SK-N-SH treated with all-trans-retinoic acid at 6 μM for 48 hours (cell line): Measurements from ENCODE around the gene MOV10L1.

Source experiments
- ARNTL ChIP-seq: fragments of 450-650 bp; formaldehyde crosslinking; IDR thresholded peaks from 2 replicates; pipeline ENCODE4 v1.5.0; 2020; ENCODE audit warnings: low read depth, mild to moderate bottlenecking, moderate library complexity, borderline replicate concordance
- GLIS3 ChIP-seq: fragments of 250-450 bp; sonication (Bioruptor Pico); IDR thresholded peaks from 2 replicates; pipeline ENCODE4 v1.5.0; 2020; ENCODE audit warnings: mild to moderate bottlenecking, moderate library complexity
- ISL1 ChIP-seq: fragments of 250-450 bp; sonication (Bioruptor Pico); IDR thresholded peaks from 2 replicates; pipeline ENCODE4 v2.1.2; 2022; ENCODE audit warnings: mild to moderate bottlenecking, moderate library complexity
- RARB ChIP-seq: fragments of 250-450 bp; sonication (Bioruptor Pico); IDR thresholded peaks from 2 replicates; pipeline ENCODE4 v1.8.0; 2021; ENCODE audit warnings: mild to moderate bottlenecking, moderate library complexity
- SNAI2 ChIP-seq: fragments of 250-450 bp; sonication (Bioruptor Pico); IDR thresholded peaks from 2 replicates; pipeline ENCODE4 v1.5.0; 2020; ENCODE audit warnings: mild to moderate bottlenecking, moderate library complexity
- TCF4 ChIP-seq: fragments of 250-450 bp; sonication (Bioruptor Pico); IDR thresholded peaks from 2 replicates; pipeline ENCODE4 v1.8.0; 2021; ENCODE audit warnings: mild to moderate bottlenecking, moderate library complexity, borderline replicate concordance
- ZFP3 ChIP-seq: fragments of 250-450 bp; sonication (Bioruptor Pico); IDR thresholded peaks from 2 replicates; pipeline ENCODE4 v1.5.0; 2020; ENCODE audit warnings: mild to moderate bottlenecking, moderate library complexity
- ZFP30 ChIP-seq: fragments of 450-650 bp; formaldehyde crosslinking; IDR thresholded peaks from 2 replicates; pipeline ENCODE4 v1.5.0; 2022; ENCODE audit warnings: mild to moderate bottlenecking, moderate library complexity
- ZNF70 ChIP-seq: fragments of 450-650 bp; formaldehyde crosslinking; IDR thresholded peaks from 2 replicates; pipeline ENCODE4 v1.5.0; 2020; ENCODE audit warnings: mild to moderate bottlenecking, moderate library complexity
- ZNF8 ChIP-seq: fragments of 450-650 bp; formaldehyde crosslinking; IDR thresholded peaks from 2 replicates; pipeline ENCODE4 v1.5.0; 2020; ENCODE audit warnings: mild to moderate bottlenecking, moderate library complexity
- TF ChIP-seq, protein P1 (sequence below): fragments of 250-450 bp; sonication (Bioruptor Pico); IDR thresholded peaks from 2 replicates; pipeline ENCODE4 v1.5.1; 2020; ENCODE audit warnings: low read depth, mild to moderate bottlenecking, moderate library complexity
- TF ChIP-seq, protein P2 (sequence below): fragments of 250-450 bp; sonication (Bioruptor Pico); IDR thresholded peaks from 2 replicates; pipeline ENCODE4 v1.8.0; 2020; ENCODE audit warnings: mild to moderate bottlenecking, moderate library complexity, borderline replicate concordance

- TF ChIP-seq SNAI2 (CRISPR knock-in tag) (no peak), ZFP30 (CRISPR knock-in tag) (no peak), GLIS3 (CRISPR knock-in tag) (no peak), RARB (no peak), ZFP3 (CRISPR knock-in tag) (no peak), ZNF8 (CRISPR knock-in tag) (no peak), ISL1 (no peak), ARNTL (no peak), TCF4 (no peak), ZNF70 (no peak)
- TF ChIP-seq, protein P1, sequence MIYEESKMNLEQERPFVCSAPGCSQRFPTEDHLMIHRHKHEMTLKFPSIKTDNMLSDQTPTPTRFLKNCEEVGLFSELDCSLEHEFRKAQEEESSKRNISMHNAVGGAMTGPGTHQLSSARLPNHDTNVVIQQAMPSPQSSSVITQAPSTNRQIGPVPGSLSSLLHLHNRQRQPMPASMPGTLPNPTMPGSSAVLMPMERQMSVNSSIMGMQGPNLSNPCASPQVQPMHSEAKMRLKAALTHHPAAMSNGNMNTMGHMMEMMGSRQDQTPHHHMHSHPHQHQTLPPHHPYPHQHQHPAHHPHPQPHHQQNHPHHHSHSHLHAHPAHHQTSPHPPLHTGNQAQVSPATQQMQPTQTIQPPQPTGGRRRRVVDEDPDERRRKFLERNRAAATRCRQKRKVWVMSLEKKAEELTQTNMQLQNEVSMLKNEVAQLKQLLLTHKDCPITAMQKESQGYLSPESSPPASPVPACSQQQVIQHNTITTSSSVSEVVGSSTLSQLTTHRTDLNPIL (CRISPR knock-in tag) = no peak
- TF ChIP-seq, protein P2, sequence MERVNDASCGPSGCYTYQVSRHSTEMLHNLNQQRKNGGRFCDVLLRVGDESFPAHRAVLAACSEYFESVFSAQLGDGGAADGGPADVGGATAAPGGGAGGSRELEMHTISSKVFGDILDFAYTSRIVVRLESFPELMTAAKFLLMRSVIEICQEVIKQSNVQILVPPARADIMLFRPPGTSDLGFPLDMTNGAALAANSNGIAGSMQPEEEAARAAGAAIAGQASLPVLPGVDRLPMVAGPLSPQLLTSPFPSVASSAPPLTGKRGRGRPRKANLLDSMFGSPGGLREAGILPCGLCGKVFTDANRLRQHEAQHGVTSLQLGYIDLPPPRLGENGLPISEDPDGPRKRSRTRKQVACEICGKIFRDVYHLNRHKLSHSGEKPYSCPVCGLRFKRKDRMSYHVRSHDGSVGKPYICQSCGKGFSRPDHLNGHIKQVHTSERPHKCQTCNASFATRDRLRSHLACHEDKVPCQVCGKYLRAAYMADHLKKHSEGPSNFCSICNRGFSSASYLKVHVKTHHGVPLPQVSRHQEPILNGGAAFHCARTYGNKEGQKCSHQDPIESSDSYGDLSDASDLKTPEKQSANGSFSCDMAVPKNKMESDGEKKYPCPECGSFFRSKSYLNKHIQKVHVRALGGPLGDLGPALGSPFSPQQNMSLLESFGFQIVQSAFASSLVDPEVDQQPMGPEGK = no peak
Measured at GRCh38 chr22:50084080-50084477, 5.7 kb upstream of the MOV10L1 start.
